K562 (cell line): ENCODE data around the gene CCDC137. TPM values are rescaled to one million over a fixed set of nuclear protein-coding genes. Genes with fewer than 3 reads are reported as not detected.

ENCODE experiments used
- AFF1 ChIP-seq, 2 experiments: fragments of 450-650 bp; IDR thresholded peaks; 2 replicates each; pipeline ENCODE4 v1.6.1; 2018; ENCODE audit warnings: mild to moderate bottlenecking in 2 of 2, low read depth in 1 of 2; ENCODE audit not compliant: partially characterized antibody in 2 of 2
- ATF7 ChIP-seq: fragments of 450-650 bp; IDR thresholded peaks from 2 replicates; pipeline ENCODE4 v1.7.1; 2014; ENCODE audit warnings: mild to moderate bottlenecking, moderate library complexity
- CEBPB ChIP-seq: fragments of 450-650 bp; IDR thresholded peaks from 2 replicates; pipeline ENCODE4 v1.6.1; 2016; ENCODE audit warnings: missing genetic modification characterization, missing compliant biosample characterization
- FOS ChIP-seq: IDR thresholded peaks from 3 replicates; pipeline ENCODE4 v1.6.1; 2011; ENCODE audit not compliant: insufficient read length; ENCODE audit errors: extremely low read depth
- MYNN ChIP-seq, 2 experiments: sonication (generic); formaldehyde crosslinking in 1 of 2; IDR thresholded peaks; 2 replicates each; pipeline versions ENCODE4 v1.5.0 to v1.6.1; 2016 to 2020; ENCODE audit warnings: antibody characterized with exemption in 1 of 2, missing genetic modification reagents in 1 of 2
- NEUROD1 ChIP-seq: fragments of 150-350 bp; IDR thresholded peaks from 2 replicates; pipeline ENCODE4 v1.6.1; 2014; ENCODE audit warnings: borderline replicate concordance, low read length, low read depth; ENCODE audit not compliant: partially characterized antibody
- PCBP2 ChIP-seq: fragments of 200-400 bp; formaldehyde crosslinking; IDR thresholded peaks from 2 replicates; pipeline ENCODE4 v1.6.1; 2018; ENCODE audit warnings: low read length, low read depth, mild to moderate bottlenecking, moderate library complexity; ENCODE audit not compliant: poor library complexity, severe bottlenecking
- STAT6 ChIP-seq: sonication (generic); formaldehyde crosslinking; IDR thresholded peaks from 2 replicates; pipeline ENCODE4 v1.8.1; 2023; ENCODE audit warnings: mild to moderate bottlenecking, missing genetic modification reagents
- SUPT5H ChIP-seq: fragments of 450-650 bp; IDR thresholded peaks from 2 replicates; pipeline ENCODE4 v1.6.1; 2016
- TAF9B ChIP-seq: fragments of 450-650 bp; IDR thresholded peaks from 2 replicates; pipeline ENCODE4 v1.6.1; 2018; ENCODE audit warnings: mild to moderate bottlenecking; ENCODE audit not compliant: partially characterized antibody
- THAP12 ChIP-seq: fragments of 250-450 bp; sonication (Bioruptor Pico); IDR thresholded peaks from 2 replicates; pipeline ENCODE4 v1.9.0; 2021; ENCODE audit warnings: mild to moderate bottlenecking, inconsistent platforms
- TRIM28 ChIP-seq: fragments of 450-650 bp; IDR thresholded peaks from 2 replicates; pipeline ENCODE4 v1.6.1; 2017
- ZBTB2 ChIP-seq: fragments of 450-650 bp; IDR thresholded peaks from 2 replicates; pipeline ENCODE4 v1.6.1; 2016; ENCODE audit warnings: antibody characterized with exemption
- ZNF398 ChIP-seq: fragments of 250-450 bp; sonication (Bioruptor Pico); IDR thresholded peaks from 2 replicates; pipeline ENCODE4 v1.8.0; 2021; ENCODE audit warnings: moderate library complexity, mild to moderate bottlenecking, inconsistent platforms
- polyA plus RNA-seq, 8 experiments: library from polyadenylated mRNA; depleted of rRNA in 4 of 8; stranded (reverse) in 5 of 8; unstranded in 3 of 8; fragments of >200 nt; fragmentation: Nextera tagmentation in 2 of 8; fragmentation: Illumina TruSeq in 1 of 8; extraction: Ambion mirVana in 2 of 8; extraction: Trizol in 1 of 8; gene quantifications; 2 replicates each; pipeline versions ENCODE4 v1.2.1 to v1.2.3, GENCODE V29; 2011 to 2014; ENCODE audit warnings: inconsistent platforms in 1 of 8, missing spikeins in 1 of 8
- total RNA-seq, 7 experiments: library from RNA; depleted of rRNA in 6 of 7; stranded (reverse); fragments of >200 nt in 6 of 7; fragmentation: Illumina TruSeq in 2 of 7; extraction: Trizol in 2 of 7; gene quantifications; 2 replicates each; pipeline versions ENCODE4 v1.2.1 to v1.2.3, GENCODE V29; 2011 to 2021; ENCODE audit warnings: low replicate concordance in 1 of 7

CCDC137 gene
- total and polyA plus RNA-seq, 9 of the 15 experiments (the other 6 are each of a cell fraction or from before 2014, with no cell fraction given) = 2.3 to 68.1 (median 38.3) TPM

GRCh38 chr17:81666342-81667191, at the start of gene CCDC137, which contains the start of gene OXLD1 (continued):
- TF ChIP-seq MYNN (IDR thresholded peaks at IDR 0.05) = no peak
- no peak for TF ChIP-seq MYNN (CRISPR knock-in tag; IDR thresholded peaks at IDR 0.05)
- no peak for TF ChIP-seq ZBTB2
- TF ChIP-seq PCBP2 = no peak
- TF ChIP-seq SUPT5H = peak; percentile 94
- TF ChIP-seq AFF1 (IDR thresholded peaks at IDR 0.05; ENCODE audit: low read depth in 1 of 2, partially characterized antibody in 2 of 2) = no peak
- TF ChIP-seq ATF7 = peak; percentile 65
- no peak for TF ChIP-seq ZNF398 (CRISPR knock-in tag)
- peak; percentile 51 for TF ChIP-seq NEUROD1
- peak; percentile 89 for TF ChIP-seq FOS
- no peak for TF ChIP-seq STAT6
- TF ChIP-seq TAF9B = peak; percentile 87
- peak; percentile 68 for TF ChIP-seq THAP12
- no peak for TF ChIP-seq TRIM28
- TF ChIP-seq CEBPB (tag) = no peak
